NOMO-1 treated with DMSO at 0.1 percent for 48 hours (cell line): ENCODE data around the gene IKZF3.
"Not testable (repeated sequence)": the region's sequence is repeated elsewhere in the genome, so short reads cannot be mapped to it uniquely, and the experiment has no call there.

ENCODE experiments used
- DNase-seq: peaks from one replicate; lab custom pipeline; 2025; ENCODE audit not compliant: unreplicated experiment; lab: John Stamatoyannopoulos, UW

Gene IKZF3

GRCh38 chr17:39722104-39722503 is 142.0 kb downstream of the IKZF3 start:
- DNase-seq, result no peak

GRCh38 chr17:39719563-39720355 is 144.4 kb downstream of the IKZF3 start:
- DNase-seq, result no peak

- DNase-seq, result no peak
Measured at GRCh38 chr17:39717660-39718059, 146.5 kb downstream of the IKZF3 start.

GRCh38 chr17:39716879-39717536 is 147.1 kb downstream of the IKZF3 start:
- DNase-seq, result no peak

- DNase-seq, result no peak
Measured at GRCh38 chr17:39716073-39716818, 147.9 kb downstream of the IKZF3 start.

- no peak for DNase-seq
Measured at GRCh38 chr17:39715375-39716072, 148.6 kb downstream of the IKZF3 start.

GRCh38 chr17:39714234-39714633 is 149.9 kb downstream of the IKZF3 start:
- no peak for DNase-seq

GRCh38 chr17:39711851-39712250 is 152.3 kb downstream of the IKZF3 start:
- DNase-seq, result no peak

GRCh38 chr17:39711071-39711470 is 153.0 kb downstream of the IKZF3 start:
- not testable (repeated sequence) for DNase-seq

- no peak for DNase-seq
Measured at GRCh38 chr17:39709998-39710964, 153.8 kb downstream of the IKZF3 start.

- DNase-seq, result no peak
Measured at GRCh38 chr17:39709319-39709997, 154.7 kb downstream of the IKZF3 start.
